Calu3 (cell line): Measurements from ENCODE around the gene VWA2. TPM values are rescaled to one million over a fixed set of nuclear protein-coding genes. Genes with fewer than 3 reads are reported as not detected.

Experiments
- BruUV-seq: library from RNA; stranded (reverse); fragments of 400-500 nt; replicated peaks from 2 replicates; lab custom pipeline; 2021; lab: Mats Ljungman, UMichigan
- CTCF ChIA-PET: fragments of 300-600 bp; sonication (Branson Sonifier 250); formaldehyde crosslinking; loops from one replicate; lab custom pipeline; 2022; ENCODE audit warnings: antibody characterized with exemption; lab: Charles Lee
- DNase-seq: peaks from one replicate; pipeline ENCODE4 v3.0.0; 2022
- H3K27ac Mint-ChIP-seq: one replicate; pipeline ENCODE4 v1.8.0; 2022; ENCODE audit warnings: mixed read lengths; ENCODE audit not compliant: unreplicated experiment
- H3K27me3 Mint-ChIP-seq: one replicate; pipeline ENCODE4 v1.8.0; 2022; ENCODE audit warnings: mixed read lengths; ENCODE audit not compliant: unreplicated experiment
- H3K36me3 Mint-ChIP-seq: one replicate; pipeline ENCODE4 v1.8.0; 2022; ENCODE audit warnings: mild to moderate bottlenecking, moderate library complexity, mixed read lengths; ENCODE audit not compliant: insufficient read depth, unreplicated experiment
- H3K4me1 Mint-ChIP-seq: one replicate; pipeline ENCODE4 v1.8.0; 2022; ENCODE audit warnings: mild to moderate bottlenecking, low read depth, mixed read lengths; ENCODE audit not compliant: unreplicated experiment
- H3K4me3 Mint-ChIP-seq: one replicate; pipeline ENCODE4 v1.8.0; 2022; ENCODE audit warnings: mild to moderate bottlenecking, low read depth, moderate library complexity, mixed read lengths; ENCODE audit not compliant: unreplicated experiment
- H3K9me3 Mint-ChIP-seq: one replicate; pipeline ENCODE4 v1.8.0; 2022; ENCODE audit warnings: low read depth, mixed read lengths; ENCODE audit not compliant: unreplicated experiment
- CTCF ChIP-seq: fragments of 200-600 bp; IDR thresholded peaks from one replicate; pipeline ENCODE4 v1.8.0; 2022; ENCODE audit warnings: antibody characterized with exemption; ENCODE audit not compliant: unreplicated experiment
- intact Hi-C: fragments of 100-400 bp; cut with micrococcal nuclease; formaldehyde crosslinking; loops from one replicate; pipeline ENCODE4 v1.10.0; 2022; ENCODE audit not compliant: unreplicated experiment
- total RNA-seq: library from RNA; stranded (reverse); gene quantifications from 2 replicates; pipeline ENCODE4 v1.2.3, GENCODE V29; 2022

The VWA2 gene
- total RNA-seq, 1 experiment from 2014 or later = 4.2 TPM

DNA sequence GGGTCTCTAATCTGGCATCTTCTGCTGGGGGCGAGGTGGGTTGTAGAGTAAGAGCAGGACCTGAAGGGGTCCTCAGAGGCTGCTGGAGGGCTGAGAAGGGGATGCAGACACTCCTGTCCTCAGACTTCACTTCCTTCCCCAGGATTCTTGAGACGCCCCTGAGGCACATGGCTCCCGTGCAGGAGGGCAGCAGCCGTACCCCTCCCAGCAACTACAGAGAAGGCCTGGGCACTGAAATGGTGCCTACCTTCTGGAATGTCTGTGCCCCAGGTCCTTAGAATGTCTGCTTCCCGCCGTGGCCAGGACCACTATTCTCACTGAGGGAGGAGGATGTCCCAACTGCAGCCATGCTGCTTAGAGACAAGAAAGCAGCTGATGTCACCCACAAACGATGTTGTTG, 52.0 kb downstream of the VWA2 start:
- no peaks in the 10 kb centered on the region for H3K36me3 Mint-ChIP-seq
- DNase-seq = no peak
- no peak overlapping the region for H3K4me3 Mint-ChIP-seq
- no peak overlapping the region for H3K27ac Mint-ChIP-seq
- no peaks in the 10 kb centered on the region for H3K4me1 Mint-ChIP-seq
- intact Hi-C loops = no loop called here
- no peaks in the 10 kb centered on the region for H3K27me3 Mint-ChIP-seq
- no TSS peak for BruUV-seq
- CTCF ChIA-PET = no interaction called here
- H3K9me3 Mint-ChIP-seq = peaks cover under 1% of the 10 kb centered on the region
- no peak for TF ChIP-seq CTCF

DNA sequence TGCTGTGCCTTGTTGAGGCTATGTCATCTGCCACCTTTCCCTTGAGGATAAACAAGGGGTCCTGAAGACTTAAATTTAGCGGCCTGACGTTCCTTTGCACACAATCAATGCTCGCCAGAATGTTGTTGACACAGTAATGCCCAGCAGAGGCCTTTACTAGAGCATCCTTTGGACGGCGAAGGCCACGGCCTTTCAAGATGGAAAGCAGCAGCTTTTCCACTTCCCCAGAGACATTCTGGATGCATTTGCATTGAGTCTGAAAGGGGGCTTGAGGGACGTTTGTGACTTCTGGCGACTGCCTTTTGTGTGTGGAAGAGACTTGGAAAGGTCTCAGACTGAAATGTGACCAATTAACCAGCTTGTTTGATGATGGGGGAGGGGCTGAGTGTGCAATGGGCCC, 52.5 kb downstream of the VWA2 start:
- CTCF ChIA-PET = no interaction called here
- no peak for DNase-seq
- no peak overlapping the region for H3K27ac Mint-ChIP-seq
- intact Hi-C loops = no loop called here
- no peak overlapping the region for H3K4me3 Mint-ChIP-seq
- no peaks in the 10 kb centered on the region for H3K27me3 Mint-ChIP-seq
- no peaks in the 10 kb centered on the region for H3K4me1 Mint-ChIP-seq
- no TSS peak for BruUV-seq
- no peak for TF ChIP-seq CTCF
- H3K9me3 Mint-ChIP-seq = peaks cover 2% of the 10 kb centered on the region
- no peaks in the 10 kb centered on the region for H3K36me3 Mint-ChIP-seq

DNA sequence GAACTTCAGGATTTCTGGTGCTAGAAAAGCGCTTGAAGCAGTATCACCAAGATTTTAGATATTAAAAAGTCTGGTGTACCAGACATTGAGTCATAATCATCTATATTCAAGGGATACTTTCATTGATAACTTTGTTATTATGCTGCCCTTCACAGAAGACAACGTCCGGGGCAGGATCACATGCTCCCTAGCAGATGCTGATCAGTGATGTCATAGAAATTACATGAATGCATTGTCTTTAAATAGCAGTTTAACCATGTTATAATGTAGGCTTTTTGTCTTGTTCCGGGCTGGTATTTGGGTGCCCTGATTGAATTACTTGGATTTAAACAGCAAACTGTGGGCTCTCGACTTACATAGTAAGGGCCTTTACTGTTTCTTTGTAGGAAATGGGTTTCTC, 54.0 kb downstream of the VWA2 start:
- DNase-seq = no peak
- Mint-ChIP-seq H3K4me1 (no peaks in the 10 kb centered on the region), H3K27ac (no peak overlapping the region)

GRCh38 chr10:114294549-114294948, 55.5 kb downstream of the VWA2 start:
- no peak overlapping the region for H3K27ac Mint-ChIP-seq
- intact Hi-C loops = no loop called here

More for the DNA sequence above, 54.0 kb downstream of the VWA2 start:
- no TSS peak for BruUV-seq
- Mint-ChIP-seq H3K36me3 (no peaks in the 10 kb centered on the region), H3K9me3 (peaks cover 2% of the 10 kb centered on the region), H3K27me3 (no peaks in the 10 kb centered on the region), H3K4me3 (no peak overlapping the region)
- intact Hi-C loops = no loop called here
- CTCF ChIA-PET = no interaction called here
- TF ChIP-seq CTCF = no peak

More at GRCh38 chr10:114294549-114294948, 55.5 kb downstream of the VWA2 start:
- CTCF ChIA-PET = no interaction called here
- no peak overlapping the region for H3K4me3 Mint-ChIP-seq
- H3K27me3 Mint-ChIP-seq = no peaks in the 10 kb centered on the region
- no peak for TF ChIP-seq CTCF
- DNase-seq = no peak
- no TSS peak for BruUV-seq
- H3K36me3 Mint-ChIP-seq = no peaks in the 10 kb centered on the region
- no peaks in the 10 kb centered on the region for H3K4me1 Mint-ChIP-seq
- H3K9me3 Mint-ChIP-seq = peaks cover 2% of the 10 kb centered on the region
